Heart right ventricle (tissue), 16 donors: ENCODE measurements around the gene ANKRD13C. TPM values are rescaled to one million over a fixed set of nuclear protein-coding genes. Genes with fewer than 3 reads are reported as not detected.

Source experiments
- ATAC-seq, 8 donors: fragments of 200-7000 bp; cut with Tn5 transposase; one replicate each; pipeline ENCODE4 v1.9.1; 2020; ENCODE audit warnings: mild to moderate bottlenecking in 8 of 8, moderate library complexity in 8 of 8, moderate number of reproducible peaks in 1 of 8
- DNase-seq, 2 donors: peaks; one replicate each; pipeline ENCODE4 v3.0.0-alpha.2; 2020
- H3K27ac ChIP-seq, 10 donors: fragments of 200-600 bp; sonication (generic) in 2 of 10; one replicate each; pipeline versions ENCODE4 v1.5.0 to v1.8.0; 2020 to 2022; ENCODE audit warnings: mild to moderate bottlenecking in 3 of 10
- H3K27me3 ChIP-seq, 7 donors: fragments of 200-600 bp; one replicate each; pipeline ENCODE4 v1.8.0; 2021 to 2022; ENCODE audit warnings: mild to moderate bottlenecking in 2 of 7
- H3K36me3 ChIP-seq, 9 donors: fragments of 200-600 bp; sonication (generic) in 1 of 9; one replicate each; pipeline versions ENCODE4 v1.5.0 to v1.8.0; 2020 to 2022; ENCODE audit warnings: mild to moderate bottlenecking in 2 of 9
- H3K4me1 ChIP-seq, 9 donors: fragments of 200-600 bp; sonication (generic) in 1 of 9; one replicate each; pipeline versions ENCODE4 v1.5.0 to v1.8.0; 2020 to 2022; ENCODE audit warnings: mild to moderate bottlenecking in 4 of 9
- H3K4me3 ChIP-seq, 10 donors: fragments of 200-600 bp; sonication (generic) in 2 of 10; one replicate each; pipeline versions ENCODE4 v1.5.0 to v1.8.0; 2020 to 2022; ENCODE audit warnings: mild to moderate bottlenecking in 7 of 10, moderate library complexity in 2 of 10
- H3K9me3 ChIP-seq, 11 donors: fragments of 200-600 bp in 10 of 11; sonication (generic) in 2 of 11; one replicate each; pipeline versions ENCODE4 v1.5.0 to v1.8.0; 2013 to 2022; ENCODE audit warnings: mild to moderate bottlenecking in 2 of 11, control low read depth in 1 of 11, moderate library complexity in 1 of 11
- CTCF ChIP-seq, 9 donors: fragments of 200-600 bp; sonication (generic) in 2 of 9; IDR thresholded peaks; one replicate each; pipeline versions ENCODE4 v1.5.0 to v1.8.0; 2021 to 2022; ENCODE audit warnings: antibody characterized with exemption in 9 of 9, mild to moderate bottlenecking in 5 of 9, moderate library complexity in 1 of 9
- WGBS, 2 donors: extraction: QIAGEN DNeasy Blood & Tissue Kit; methylation state at CpG; one replicate each; pipeline ENCODE4 v1.1.7; 2013; ENCODE audit warnings: inconsistent platforms in 1 of 2; 5-methylcytosine and 5-hydroxymethylcytosine counted together
- intact Hi-C, 10 donors: fragments of 100-400 bp; cut with DNase I; formaldehyde crosslinking; loops; one replicate each; pipeline versions ENCODE4 v1.11.1 to v1.14.2; 2022
- polyA plus RNA-seq, 2 donors: library from polyadenylated mRNA; stranded (reverse); fragments of 200-250 nt; gene quantifications; one replicate each; pipeline ENCODE4 v1.2.3, GENCODE V29; 2013
- total RNA-seq, 10 donors: library from RNA; stranded (reverse); fragmentation: NEBNext Ultra II Directional in 3 of 10; extraction: Animal tissue kit (Norgen Biotek cat#: 25700) in 3 of 10; gene quantifications; one replicate each; pipeline versions ENCODE4 v1.2.1 to v1.2.4, GENCODE V29; 2021 to 2023
- donor health status: Arrhythmogenic right ventricular cardiomyopathy.
- donor health status: ischemic (EF 13 %, LVEDD 7.1; RV severe dilation, severe dysfunction).
- donor health status: healthy with polysubstance abuse.
- donor health status: DM: no; HTN: yes; CAD: no.
- donor health status: DM: no; HTN: no; CAD: no.
- donor health status: ischemic (EF 25% LVEDD 6.9; RV normal size, moderate dysfunction).
- donor health status: ischemic (EF 25% LVEDD 5.7; RV mildly dilated, moderate dysfunction).
- donor health status: healthy.
- donor health status: DM: yes; HTN: yes; CAD: no.
- donor health status: Ischemic cardiomyopathy.
- donor health status: ischemic (EF 35%, LVEDD 5.7; RV mildly dilated, moderate dysfunction).
- donor health status: nonischemic (EF 11% LVEDD 7.7; RV severe dilation, severe dysfunction).
- donor health status: DM: yes; HTN: yes; CAD: no.
- donor health status: PGD.
- donor health status: ischemic (EF 29% LVEDD 5.4; RV normal size, mild dysfunction).
- donor health status: nonischemic (EF 23%, LVEDD 6.1; RV moderate dilation, normal function).

Gene ANKRD13C
- total and polyA plus RNA-seq, 12 donors: 5.5 to 12.5 (median 10.1) TPM

- H3K9me3 ChIP-seq: no peaks in the 10 kb centered on the region
- no peak for TF ChIP-seq CTCF (IDR thresholded peaks at IDR 0.05)
- H3K27me3 ChIP-seq: no peaks in the 10 kb centered on the region
- H3K4me3 ChIP-seq: peak overlapping the region in 6 of 10 donors; percentile 79 to 89 (median 83)
- intact Hi-C loops: loop anchor here in 5 of 10 donors (5.0 to 10.0 kb wide), 3 partner anchors 35 to 842 kb away; partner anchors contain the start of gene ANKRD13C (in 3 of the 5)
- peaks cover 2 to 69% (median 61%) of the 10 kb centered on the region in 9 donors for H3K4me1 ChIP-seq
- H3K36me3 ChIP-seq: peaks cover 0 to 58% (median 10%) of the 10 kb centered on the region in 9 donors
- 33 to 34% methylated on average over 3 of the region's 3 CpGs for WGBS, 2 donors
- peak overlapping the region in 4 of 10 donors; percentile 91 to 96 (median 95) for H3K27ac ChIP-seq
- no peak for DNase-seq
- no peak for ATAC-seq
Observed at GRCh38 chr1:70222716-70223235, 131.7 kb downstream of the ANKRD13C start.

GRCh38 chr1:70221238-70222121, 133.0 kb downstream of the ANKRD13C start, which contains the start of gene SRSF11:
TSS of gene SRSF11 (plus strand) at chr1:70221380. CDS start at chr1:70221637, 257 bp downstream.
- H3K27me3 ChIP-seq: no peaks in the 10 kb centered on the region
- peak within 1 kb of the TSS; percentile 47 to 89 (median 81) for H3K4me3 ChIP-seq
- peak; percentile 100 for ATAC-seq
- peak in 4 of 9 donors; percentile 15 to 33 (median 22) for TF ChIP-seq CTCF (IDR thresholded peaks at IDR 0.05)
- peak within 1 kb of the TSS; percentile 78 to 96 (median 94) for H3K27ac ChIP-seq
- no peaks in the 10 kb centered on the region for H3K9me3 ChIP-seq
- WGBS, 2 donors: 0% methylated on average over 74 of the region's 74 CpGs
- DNase-seq: peak; percentile 97 to 98
- peaks cover 2 to 56% (median 48%) of the 10 kb centered on the region in 9 donors for H3K4me1 ChIP-seq
- peaks cover 0 to 56% (median 10%) of the 10 kb centered on the region in 9 donors for H3K36me3 ChIP-seq
- intact Hi-C loops: loop anchor here in 5 of 10 donors (1.0 to 10.0 kb wide), 4 partner anchors 16 to 843 kb away; partner anchors contain the start of genes ANKRD13C (in 3 of the 5) and LRRC40 (in 1 of the 5)

- Histone ChIP-seq H3K4me1 (peaks cover 2 to 53% (median 45%) of the 10 kb centered on the region in 9 donors), H3K27ac (peak overlapping the region in 9 of 10 donors; percentile 90 to 96 (median 94)), H3K36me3 (peaks cover 0 to 57% (median 10%) of the 10 kb centered on the region in 9 donors), H3K27me3 (no peaks in the 10 kb centered on the region), H3K9me3 (no peaks in the 10 kb centered on the region), H3K4me3 (peak overlapping the region; percentile 47 to 89 (median 81))
- TF ChIP-seq CTCF (IDR thresholded peaks at IDR 0.05): no peak
- DNase-seq: no peak
- ATAC-seq: no peak
- WGBS, 2 donors: 48 to 49% methylated on average over 17 of the region's 17 CpGs
- intact Hi-C loops: loop anchor here in 5 of 10 donors (1.0 to 10.0 kb wide), 4 partner anchors 15 to 844 kb away; partner anchors contain the start of genes ANKRD13C (in 3 of the 5) and LRRC40 (in 1 of the 5)
Observed at GRCh38 chr1:70220517-70221237, 133.8 kb downstream of the ANKRD13C start.
